Choroid plexus epithelial cell (primary cell): ENCODE results near the gene MPPED2.
A peak's percentile ranks its signal among the peaks of the same experiment; 100 is the strongest.

Experiments
- DNase-seq: peaks from one replicate; pipeline ENCODE4 v3.0.0-alpha.2; 2010; ENCODE audit warnings: low read depth
- H3K4me3 ChIP-seq: 2 replicates; pipeline ENCODE4 v1.5.1; 2011; ENCODE audit warnings: low read depth, mild to moderate bottlenecking, control low read depth, low read length, moderate library complexity
- CTCF ChIP-seq: conservative IDR thresholded peaks from 2 replicates; pipeline ENCODE4 v1.5.1; 2011; ENCODE audit warnings: low read depth, mild to moderate bottlenecking, control low read depth, inconsistent platforms, low read length, moderate library complexity

MPPED2 gene

DNA sequence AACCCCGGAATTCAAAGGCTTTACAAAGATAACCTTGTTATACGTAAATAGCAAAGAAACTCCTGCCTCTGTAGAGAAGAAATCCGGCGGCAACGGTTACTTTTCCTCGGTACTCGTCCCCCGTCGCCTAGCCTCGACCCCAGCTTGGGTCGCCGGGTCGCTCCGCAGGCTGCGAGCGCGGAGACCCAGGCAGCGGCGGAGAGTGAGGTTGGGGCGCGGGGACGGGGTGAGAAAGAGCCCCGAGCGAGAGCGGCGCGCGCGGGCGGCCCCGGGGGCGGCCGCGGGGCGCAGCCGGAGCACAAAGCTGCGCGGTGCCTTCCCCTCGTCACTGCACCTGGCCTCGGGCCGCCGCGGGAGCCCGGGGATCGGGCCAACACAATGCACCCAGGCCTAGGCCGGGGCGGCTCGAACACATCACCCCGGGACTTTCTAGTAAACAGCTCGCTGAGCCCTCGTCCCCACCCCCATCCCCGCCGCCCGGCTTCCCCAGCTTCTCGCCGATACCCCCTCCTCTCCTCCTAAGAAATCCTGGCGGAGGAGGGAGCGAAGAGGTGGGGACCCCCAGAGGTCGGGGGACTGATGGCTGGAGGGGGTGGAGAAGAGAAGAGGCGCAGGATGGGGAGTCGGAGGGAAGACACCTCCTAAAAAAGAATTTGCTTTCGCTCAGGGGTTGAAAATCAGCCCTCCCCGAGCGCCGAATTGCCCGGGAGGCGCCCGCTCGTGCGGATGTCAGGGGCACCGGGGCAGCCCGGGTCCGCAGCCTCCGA lies 845 bp downstream of the MPPED2 start:
- H3K4me3 ChIP-seq: peak overlapping the region; percentile 29

GRCh38 chr11:30583476-30584280 lies 2.5 kb downstream of the MPPED2 start:
- no peak overlapping the region for H3K4me3 ChIP-seq
- no peak for DNase-seq
- no peak for TF ChIP-seq CTCF

More for the DNA sequence above, 845 bp downstream of the MPPED2 start:
- no peak for DNase-seq
- TF ChIP-seq CTCF: no peak

GRCh38 chr11:30582726-30583125 lies 3.4 kb downstream of the MPPED2 start:
- no peak for TF ChIP-seq CTCF
- DNase-seq: no peak
- no peak overlapping the region for H3K4me3 ChIP-seq

GRCh38 chr11:30581675-30582074 lies 4.5 kb downstream of the MPPED2 start:
- H3K4me3 ChIP-seq: no peak overlapping the region
- no peak for TF ChIP-seq CTCF
- no peak for DNase-seq

DNA sequence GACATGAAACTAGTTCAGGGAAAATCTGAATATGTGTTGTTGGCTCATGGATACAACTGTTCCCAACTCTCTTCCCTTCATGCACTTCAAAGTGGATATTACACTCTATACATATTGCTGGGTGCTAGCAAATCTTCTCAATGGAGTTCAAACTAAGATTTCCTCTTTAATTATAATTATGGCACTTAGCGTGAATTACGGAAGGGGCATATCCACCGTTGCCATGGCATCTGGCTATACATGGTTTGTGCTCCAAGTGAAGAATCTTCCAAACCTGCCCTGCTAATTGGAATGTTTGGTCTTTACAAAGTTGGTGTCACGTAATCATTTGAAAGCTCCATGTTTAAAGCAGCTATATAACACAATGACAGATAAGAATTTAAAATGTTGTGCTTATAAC lies 5.6 kb downstream of the MPPED2 start:
- TF ChIP-seq CTCF: no peak
- DNase-seq: no peak
- no peak overlapping the region for H3K4me3 ChIP-seq

- no peak for TF ChIP-seq CTCF
- no peak for DNase-seq
- no peak overlapping the region for H3K4me3 ChIP-seq
Observed at GRCh38 chr11:30579415-30580175, 6.6 kb downstream of the MPPED2 start.
